Suprapubic skin (tissue), 4 donors: ENCODE measurements around the gene AGPAT2.

Experiments
- POLR2A ChIP-seq, 2 donors: fragments of 450-650 bp; IDR thresholded peaks; one replicate each; pipeline ENCODE4 v1.6.1; 2017; ENCODE audit warnings: antibody characterized with exemption in 2 of 2, mild to moderate bottlenecking in 2 of 2, moderate library complexity in 2 of 2
- POLR2AphosphoS5 ChIP-seq, 3 donors: sonication (generic); formaldehyde crosslinking; IDR thresholded peaks; one replicate each; pipeline ENCODE4 v1.6.1; 2017; ENCODE audit warnings: antibody characterized with exemption in 3 of 3
- TF ChIP-seq, protein P1 (sequence below), 2 donors: fragments of 200-600 bp in 1 of 2; fragments of 450-650 bp in 1 of 2; sonication (generic) in 1 of 2; IDR thresholded peaks; one replicate each; pipeline ENCODE4 v1.5.1; 2016 to 2019; ENCODE audit warnings: antibody characterized with exemption in 2 of 2, mild to moderate bottlenecking in 1 of 2, moderate library complexity in 1 of 2

DNA sequence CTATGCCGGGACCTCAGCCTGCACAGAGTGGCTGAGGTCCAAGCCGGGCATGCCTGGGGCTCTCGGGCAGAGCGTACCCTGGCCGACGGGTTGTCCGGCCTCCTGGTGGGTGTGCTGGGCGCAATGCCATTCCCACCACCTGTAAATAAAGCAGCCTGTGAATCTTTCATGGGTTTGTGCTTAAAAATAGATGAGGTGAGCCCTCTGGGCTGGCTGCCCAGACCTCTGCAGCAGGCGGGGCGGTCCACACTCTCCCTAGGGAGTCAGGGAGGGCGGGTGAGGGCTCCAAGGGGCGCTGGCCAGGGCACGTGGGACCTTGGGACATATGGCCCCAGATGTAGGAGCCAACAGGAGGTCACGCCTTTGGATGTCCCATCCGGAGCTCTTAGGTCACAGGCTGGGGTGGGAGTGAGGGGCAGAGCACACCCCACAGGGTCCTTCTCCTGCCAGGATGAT lies 3.6 kb upstream of the AGPAT2 start:
- TF ChIP-seq, protein P1, sequence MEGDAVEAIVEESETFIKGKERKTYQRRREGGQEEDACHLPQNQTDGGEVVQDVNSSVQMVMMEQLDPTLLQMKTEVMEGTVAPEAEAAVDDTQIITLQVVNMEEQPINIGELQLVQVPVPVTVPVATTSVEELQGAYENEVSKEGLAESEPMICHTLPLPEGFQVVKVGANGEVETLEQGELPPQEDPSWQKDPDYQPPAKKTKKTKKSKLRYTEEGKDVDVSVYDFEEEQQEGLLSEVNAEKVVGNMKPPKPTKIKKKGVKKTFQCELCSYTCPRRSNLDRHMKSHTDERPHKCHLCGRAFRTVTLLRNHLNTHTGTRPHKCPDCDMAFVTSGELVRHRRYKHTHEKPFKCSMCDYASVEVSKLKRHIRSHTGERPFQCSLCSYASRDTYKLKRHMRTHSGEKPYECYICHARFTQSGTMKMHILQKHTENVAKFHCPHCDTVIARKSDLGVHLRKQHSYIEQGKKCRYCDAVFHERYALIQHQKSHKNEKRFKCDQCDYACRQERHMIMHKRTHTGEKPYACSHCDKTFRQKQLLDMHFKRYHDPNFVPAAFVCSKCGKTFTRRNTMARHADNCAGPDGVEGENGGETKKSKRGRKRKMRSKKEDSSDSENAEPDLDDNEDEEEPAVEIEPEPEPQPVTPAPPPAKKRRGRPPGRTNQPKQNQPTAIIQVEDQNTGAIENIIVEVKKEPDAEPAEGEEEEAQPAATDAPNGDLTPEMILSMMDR (IDR thresholded peaks at IDR 0.05), result no peak
- no peak for TF ChIP-seq POLR2A (IDR thresholded peaks at IDR 0.05)
- TF ChIP-seq POLR2AphosphoS5 (IDR thresholded peaks at IDR 0.05), result no peak
